AG20443 (cell line): Measurements from ENCODE around the gene SLC6A6.
A peak's percentile ranks its signal among the peaks of the same experiment; 100 is the strongest.

Experiments
- DNase-seq: peaks from one replicate; pipeline ENCODE4 v3.0.0; 2012; ENCODE audit warnings: low spot score, mixed read lengths

SLC6A6 gene

GRCh38 chr3:14372587-14372986 is 29.8 kb upstream of the SLC6A6 start:
- no peak for DNase-seq

DNA sequence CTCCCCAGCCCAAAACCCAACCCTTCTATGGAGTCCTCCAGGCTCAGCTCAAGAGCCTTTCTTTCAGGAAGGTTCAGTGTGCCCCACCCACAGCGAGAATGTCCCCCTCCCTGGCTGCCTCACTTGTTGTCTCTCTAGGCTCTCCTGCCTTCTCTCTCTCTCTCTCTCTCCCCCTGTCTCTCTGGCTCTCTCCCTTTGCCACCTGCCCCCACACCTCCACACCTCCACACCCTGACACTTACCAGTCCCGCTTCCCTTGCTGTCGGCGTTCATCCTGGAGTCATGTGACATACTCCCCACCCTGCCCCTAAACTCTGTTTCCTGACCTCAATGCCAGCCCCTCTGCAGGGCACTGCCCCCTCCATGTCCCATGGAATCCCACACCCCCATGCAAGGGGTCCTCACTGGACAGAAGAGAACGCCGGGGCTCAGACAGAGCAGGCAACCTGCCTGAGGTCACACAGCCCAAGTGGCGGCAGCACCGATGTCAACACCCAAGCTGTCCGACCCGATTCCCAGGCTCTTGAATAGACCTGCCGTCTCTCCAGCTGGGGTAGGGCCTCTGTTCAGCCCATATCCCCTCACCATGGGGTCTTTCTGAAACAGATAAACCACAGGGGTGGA is 28.5 kb upstream of the SLC6A6 start:
- DNase-seq, result no peak

GRCh38 chr3:14374444-14374883 is 27.9 kb upstream of the SLC6A6 start:
- peak; percentile 36 for DNase-seq

DNA sequence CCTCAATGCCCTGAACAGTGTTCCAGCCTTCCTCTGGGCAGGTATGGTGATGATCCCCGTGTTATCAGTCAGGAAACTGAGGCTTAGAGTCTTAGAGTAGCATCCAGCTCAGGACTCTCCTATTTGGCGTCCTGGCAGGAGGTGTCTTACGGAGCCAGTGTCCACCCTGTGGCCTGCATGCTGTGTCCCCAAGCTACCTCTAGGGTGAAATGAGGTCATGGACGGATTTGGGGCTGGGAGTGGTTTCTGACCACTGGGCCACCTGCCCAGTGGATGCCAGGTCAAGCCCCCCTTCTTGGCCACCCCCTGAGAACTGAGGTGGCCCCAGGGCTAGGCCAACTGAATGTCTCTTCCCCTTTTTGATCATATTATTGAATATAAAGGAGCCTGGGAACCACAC is 27.2 kb upstream of the SLC6A6 start:
- DNase-seq, result no peak

GRCh38 chr3:14376348-14377043 is 25.9 kb upstream of the SLC6A6 start:
- DNase-seq, result no peak

DNA sequence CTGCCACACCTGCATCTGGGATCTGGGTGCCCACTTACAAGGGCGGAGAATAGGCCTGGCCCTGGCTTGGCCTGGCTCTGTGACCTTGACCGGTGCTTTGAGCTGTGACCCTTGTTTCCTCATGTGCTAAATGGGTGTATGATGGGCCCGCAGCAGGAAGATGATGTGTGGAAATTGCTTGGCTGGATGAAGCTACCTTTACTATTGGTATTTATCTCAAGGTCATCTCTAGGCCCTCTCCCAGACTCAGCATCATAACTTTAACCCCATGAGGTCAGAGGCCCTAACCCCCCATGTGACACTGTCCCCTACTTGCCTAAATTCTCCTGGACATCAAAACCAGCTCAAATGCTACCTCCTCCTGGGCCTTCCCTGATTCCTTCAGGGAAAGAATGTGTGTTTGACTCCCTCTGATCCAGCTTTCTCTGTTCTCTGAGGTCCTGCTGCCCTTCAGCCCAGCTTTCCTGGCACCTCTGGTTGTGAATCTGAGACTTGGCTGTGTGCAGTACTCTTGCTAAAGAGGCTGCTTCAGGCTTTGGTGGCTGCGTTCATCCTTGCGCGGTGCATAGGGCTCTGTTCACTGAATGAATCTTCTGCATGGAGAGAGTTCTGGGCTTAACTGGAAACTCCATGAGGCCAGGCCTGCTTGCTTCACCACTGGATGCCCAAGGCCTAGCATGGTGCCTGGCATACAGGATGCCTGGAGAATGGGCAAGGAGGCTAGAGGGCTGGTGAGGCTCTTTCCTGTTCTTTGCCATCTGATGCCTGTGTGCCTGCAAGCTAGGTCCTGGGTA is 25.2 kb upstream of the SLC6A6 start:
- no peak for DNase-seq

GRCh38 chr3:14377838-14378169 is 24.6 kb upstream of the SLC6A6 start:
- no peak for DNase-seq

DNA sequence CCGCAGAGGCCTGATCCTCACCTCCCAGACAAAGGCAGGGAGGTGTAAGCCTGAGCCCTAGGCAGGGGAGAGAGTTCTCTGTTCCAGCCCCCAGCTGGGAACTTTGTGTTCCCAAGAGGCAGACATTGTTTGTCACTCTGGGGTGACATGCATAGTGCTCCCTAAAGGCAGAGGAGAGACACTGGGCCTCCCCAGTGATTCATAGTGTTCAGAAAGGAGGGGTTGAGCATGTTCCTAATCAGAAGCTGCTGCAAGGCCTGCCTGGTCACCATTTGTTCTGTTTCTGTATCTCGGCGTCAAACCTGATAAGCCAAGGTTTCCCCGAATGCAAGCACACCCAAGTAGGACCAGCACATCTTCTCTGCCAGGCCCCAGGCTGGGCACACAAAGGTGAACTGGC is 24.0 kb upstream of the SLC6A6 start:
- no peak for DNase-seq

DNA sequence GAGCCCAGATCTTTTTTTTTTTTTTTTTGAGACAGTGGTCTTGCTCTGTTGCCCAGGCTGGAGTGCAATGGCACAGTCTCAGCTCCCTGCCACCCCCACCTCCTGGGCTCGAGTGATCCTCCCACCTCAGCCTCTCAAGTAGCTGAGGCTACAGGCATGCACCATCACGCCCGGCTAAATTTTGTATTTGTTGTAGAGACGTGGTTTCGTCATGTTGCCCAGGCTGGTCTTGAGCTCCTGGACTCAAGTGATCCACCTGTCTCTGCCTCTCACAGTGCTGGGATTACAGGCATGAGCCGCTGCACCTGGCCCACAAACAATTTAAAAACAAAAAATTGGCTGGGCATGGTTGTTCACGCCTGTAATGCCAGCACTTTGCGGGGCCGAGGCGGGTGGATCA is 22.6 kb upstream of the SLC6A6 start:
- no peak for DNase-seq

DNA sequence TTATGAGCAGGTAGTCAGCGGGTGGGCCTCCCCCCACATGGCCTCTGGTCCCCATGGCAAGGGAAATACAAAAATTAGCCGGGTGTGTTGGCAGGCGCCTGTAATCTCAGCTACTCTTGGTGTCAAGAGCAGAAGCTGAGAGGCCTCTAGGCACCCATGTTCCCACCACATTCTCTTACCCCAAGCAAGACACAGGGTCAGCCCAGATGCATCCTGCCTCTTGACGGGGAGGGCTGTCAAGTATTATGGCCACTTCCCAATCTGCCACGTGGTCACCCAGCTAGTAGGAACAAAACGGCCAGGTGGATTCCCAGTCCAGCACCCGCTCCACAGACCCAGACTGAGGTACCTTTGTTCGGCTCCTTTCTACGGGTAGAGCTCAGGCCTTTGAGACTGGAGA is 16.2 kb upstream of the SLC6A6 start:
- no peak for DNase-seq

GRCh38 chr3:14388201-14388600 is 14.2 kb upstream of the SLC6A6 start:
- DNase-seq, result no peak

DNA sequence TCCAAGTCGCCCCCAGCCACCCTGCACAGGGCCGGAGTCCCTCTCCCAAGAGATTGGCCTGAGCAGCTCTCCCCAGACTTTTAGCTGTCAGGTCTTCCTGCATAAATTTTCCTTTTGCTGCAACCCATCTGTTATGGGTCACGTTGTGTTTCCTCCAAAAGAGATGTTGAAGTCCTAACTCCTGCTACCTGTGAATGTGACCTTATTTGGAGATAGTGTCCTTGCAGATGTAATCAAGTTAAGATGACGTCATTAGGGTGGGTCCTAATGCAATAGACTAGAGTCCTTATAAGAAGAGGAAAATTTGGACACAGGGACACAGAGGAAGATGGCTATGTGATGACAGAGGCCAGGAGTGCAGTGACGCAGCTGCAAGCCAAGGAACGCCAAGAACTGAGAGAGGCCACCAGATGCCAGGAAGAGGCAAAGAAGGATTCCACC is 13.2 kb upstream of the SLC6A6 start:
- no peak for DNase-seq

DNA sequence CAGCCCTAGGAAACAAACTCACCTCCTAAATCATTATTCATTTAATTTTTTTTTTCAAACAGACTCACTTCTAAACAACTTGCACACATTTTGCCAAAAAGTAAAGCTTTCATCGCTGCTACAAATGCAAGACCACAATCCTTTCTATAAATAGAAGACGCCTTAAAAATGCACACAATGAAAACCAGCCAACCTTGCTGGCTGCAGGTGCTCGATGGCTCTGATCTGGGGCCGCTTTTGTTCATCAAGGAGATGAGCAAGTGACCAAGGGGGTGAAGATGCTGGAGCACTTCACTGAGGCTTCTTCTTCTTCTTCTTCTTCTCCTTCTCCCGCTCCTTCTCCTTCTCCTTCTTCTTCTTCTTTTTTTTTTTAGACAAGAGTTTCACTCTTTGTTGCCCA is 12.7 kb upstream of the SLC6A6 start:
- no peak for DNase-seq

DNA sequence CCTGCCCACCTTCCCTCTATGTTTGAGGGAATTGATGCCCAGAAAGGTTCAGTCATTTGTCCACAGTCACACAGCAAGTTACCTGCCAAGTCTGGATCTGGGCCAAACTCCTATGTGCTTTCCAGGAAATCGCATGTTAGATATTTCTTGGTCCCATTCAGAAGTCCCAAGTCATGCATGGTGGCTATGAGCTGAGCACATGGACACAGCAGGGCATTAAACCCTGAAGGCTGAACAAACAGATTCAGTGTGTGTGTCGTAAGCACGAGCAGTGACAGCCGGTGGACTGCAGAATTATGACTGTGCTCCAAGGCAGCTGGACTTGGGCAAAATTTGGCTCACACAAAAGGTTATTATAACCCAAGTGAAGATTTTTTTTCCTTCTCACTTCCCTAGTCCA is 11.4 kb upstream of the SLC6A6 start:
- DNase-seq, result peak; percentile 90

GRCh38 chr3:14392231-14392630 is 10.2 kb upstream of the SLC6A6 start:
- DNase-seq, result no peak

GRCh38 chr3:14392803-14393319 is 9.5 kb upstream of the SLC6A6 start:
- DNase-seq, result no peak

DNA sequence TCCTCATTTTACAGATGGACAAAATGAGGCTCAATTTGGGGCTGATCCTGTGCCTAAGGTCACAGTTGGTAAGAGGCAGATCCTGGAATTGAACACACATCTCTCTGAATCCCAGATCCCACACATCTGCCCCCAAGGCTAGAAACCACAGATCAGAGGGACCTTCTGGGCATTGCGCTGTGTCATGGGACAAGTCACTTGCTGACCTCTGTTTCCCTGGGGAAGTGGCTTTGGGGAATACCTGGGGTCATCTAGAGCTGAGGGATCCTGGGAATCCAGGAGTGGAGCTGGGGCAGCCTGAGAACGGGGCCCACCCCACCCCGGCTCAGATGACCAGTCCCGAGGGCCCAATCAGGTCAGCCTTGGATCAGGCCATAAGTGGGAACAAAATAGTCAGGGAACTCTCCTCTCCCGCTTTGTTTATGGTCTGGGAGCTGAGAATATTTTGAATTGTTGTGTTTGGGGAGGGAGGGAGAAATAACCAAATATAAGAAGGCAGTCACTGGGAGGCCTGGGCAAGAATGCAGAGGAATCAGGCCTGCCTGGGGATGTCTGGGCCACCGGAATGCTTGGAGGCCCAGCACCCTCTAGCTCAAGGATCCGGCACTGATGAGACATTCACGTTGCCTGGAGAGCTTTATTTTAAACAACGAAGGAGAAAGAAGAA is 8.8 kb upstream of the SLC6A6 start:
- peak; percentile 44 for DNase-seq

DNA sequence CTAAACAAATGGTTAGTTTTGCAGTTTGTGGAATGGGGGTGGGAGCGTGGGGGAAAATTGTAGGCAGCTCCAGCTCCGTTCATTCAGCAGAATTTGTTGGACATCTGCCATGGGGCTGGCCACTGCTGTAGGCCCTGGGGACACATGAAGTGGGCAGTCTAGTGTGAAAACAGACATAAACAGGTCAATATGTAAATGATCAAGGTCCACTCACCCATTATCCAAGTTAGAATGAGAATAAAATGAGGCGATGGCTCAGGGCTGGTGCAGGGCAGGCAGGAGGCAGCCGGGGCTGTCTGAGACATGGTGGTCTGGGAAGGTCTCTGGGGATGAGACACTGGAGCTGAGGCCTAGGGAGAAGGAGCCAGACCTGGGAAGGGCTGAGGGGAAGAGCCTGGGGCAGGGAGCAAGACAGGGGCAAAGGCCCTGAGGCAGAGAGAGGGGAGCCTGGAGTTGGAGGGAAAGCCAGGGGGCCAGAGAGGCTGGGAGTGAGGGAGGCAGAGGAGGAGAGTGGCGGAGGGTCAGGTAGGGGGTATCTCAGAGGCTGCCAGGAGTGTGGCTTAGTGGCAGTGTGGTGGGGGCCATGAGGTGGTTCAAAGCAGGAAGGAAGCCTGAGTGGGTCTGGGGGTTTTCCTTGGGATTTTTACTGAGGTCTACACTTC is 6.2 kb upstream of the SLC6A6 start:
- no peak for DNase-seq

DNA sequence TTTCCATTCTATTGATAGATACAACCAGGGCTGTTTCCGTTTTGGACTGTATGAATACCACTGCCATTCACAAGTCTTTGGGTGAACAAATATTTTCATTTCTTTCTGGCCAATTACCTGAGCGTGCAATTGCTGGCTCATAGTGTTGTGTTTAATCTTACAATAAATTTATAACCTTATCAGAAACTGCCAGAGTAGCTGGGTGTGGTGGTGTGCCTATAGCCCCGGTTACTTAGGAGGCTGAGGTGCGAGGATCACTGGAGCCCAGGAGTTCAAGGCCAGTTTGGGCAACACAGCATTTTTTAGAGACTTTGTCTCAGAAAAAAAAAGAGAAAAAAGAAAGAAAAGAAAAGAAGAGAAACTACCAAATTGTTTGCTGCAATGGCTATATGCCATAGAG is 5.4 kb upstream of the SLC6A6 start:
- DNase-seq, result no peak

- no peak for DNase-seq
Measured at GRCh38 chr3:14397531-14397930, 4.9 kb upstream of the SLC6A6 start.

GRCh38 chr3:14397940-14398796 is 4.2 kb upstream of the SLC6A6 start:
- DNase-seq, result no peak
